ENCODE results near the gene MRPL53.

Gene MRPL53

GRCh38 chr2:74472086-74472944 is at the start of gene MRPL53:
MRPL53 (minus strand) TSS chr2:74472680; CDS start chr2:74472660, 20 bp downstream.
- peaks cover 22% of the 10 kb centered on the region for H3K4me1 Mint-ChIP-seq
- H3K9me3 Mint-ChIP-seq = no peaks in the 10 kb centered on the region
- peak within 1 kb of the TSS; percentile 99 for H3K4me3 Mint-ChIP-seq
- H3K36me3 Mint-ChIP-seq = peaks cover 17% of the 10 kb centered on the region
- peak within 1 kb of the TSS; percentile 98 for H3K27ac Mint-ChIP-seq
- no peaks in the 10 kb centered on the region for H3K27me3 Mint-ChIP-seq

GRCh38 chr2:74516650-74517049 is 44.2 kb upstream of the MRPL53 start:
- H3K4me3 Mint-ChIP-seq = peak overlapping the region; percentile 79
- H3K36me3 Mint-ChIP-seq = peaks cover 6% of the 10 kb centered on the region
- peaks cover 17% of the 10 kb centered on the region for H3K4me1 Mint-ChIP-seq
- peak overlapping the region; percentile 15 for H3K27ac Mint-ChIP-seq
- no peaks in the 10 kb centered on the region for H3K9me3 Mint-ChIP-seq
- peaks cover 57% of the 10 kb centered on the region for H3K27me3 Mint-ChIP-seq

- peaks cover 6% of the 10 kb centered on the region for H3K36me3 Mint-ChIP-seq
- H3K9me3 Mint-ChIP-seq = no peaks in the 10 kb centered on the region
- peaks cover 61% of the 10 kb centered on the region for H3K27me3 Mint-ChIP-seq
- H3K4me3 Mint-ChIP-seq = peak overlapping the region; percentile 79
- H3K4me1 Mint-ChIP-seq = peaks cover 17% of the 10 kb centered on the region
- H3K27ac Mint-ChIP-seq = no peak overlapping the region
Observed at GRCh38 chr2:74515981-74516633, 43.6 kb upstream of the MRPL53 start.

GRCh38 chr2:74515271-74515980 is 42.9 kb upstream of the MRPL53 start:
- peak overlapping the region; percentile 80 for H3K4me3 Mint-ChIP-seq
- H3K4me1 Mint-ChIP-seq = peaks cover 17% of the 10 kb centered on the region
- H3K9me3 Mint-ChIP-seq = no peaks in the 10 kb centered on the region
- no peak overlapping the region for H3K27ac Mint-ChIP-seq
- peaks cover 64% of the 10 kb centered on the region for H3K27me3 Mint-ChIP-seq
- H3K36me3 Mint-ChIP-seq = peaks cover 6% of the 10 kb centered on the region

- Mint-ChIP-seq H3K9me3 (no peaks in the 10 kb centered on the region), H3K27me3 (peaks cover 57% of the 10 kb centered on the region), H3K4me3 (peak within 1 kb of the TSS; percentile 80), H3K27ac (no peak within 1 kb of the TSS), H3K36me3 (peaks cover 6% of the 10 kb centered on the region), H3K4me1 (peaks cover 17% of the 10 kb centered on the region)
Observed at GRCh38 chr2:74514368-74515270, 42.1 kb upstream of the MRPL53 start, which contains the start of gene TLX2. TLX2 (plus strand) TSS chr2:74514450; CDS start chr2:74514807, 357 bp downstream.

GRCh38 chr2:74513605-74514367 is 41.3 kb upstream of the MRPL53 start:
- H3K4me3 Mint-ChIP-seq = peak overlapping the region; percentile 23
- peaks cover 17% of the 10 kb centered on the region for H3K4me1 Mint-ChIP-seq
- peaks cover 6% of the 10 kb centered on the region for H3K36me3 Mint-ChIP-seq
- H3K27me3 Mint-ChIP-seq = peaks cover 53% of the 10 kb centered on the region
- H3K27ac Mint-ChIP-seq = no peak overlapping the region
- no peaks in the 10 kb centered on the region for H3K9me3 Mint-ChIP-seq

- peaks cover 46% of the 10 kb centered on the region for H3K27me3 Mint-ChIP-seq
- H3K36me3 Mint-ChIP-seq = peaks cover 6% of the 10 kb centered on the region
- H3K9me3 Mint-ChIP-seq = no peaks in the 10 kb centered on the region
- H3K4me3 Mint-ChIP-seq = peak overlapping the region; percentile 23
- peaks cover 25% of the 10 kb centered on the region for H3K4me1 Mint-ChIP-seq
- H3K27ac Mint-ChIP-seq = no peak overlapping the region
Observed at GRCh38 chr2:74512744-74513604, 40.5 kb upstream of the MRPL53 start.

GRCh38 chr2:74511104-74511989 is 38.9 kb upstream of the MRPL53 start:
- no peak overlapping the region for H3K4me3 Mint-ChIP-seq
- H3K4me1 Mint-ChIP-seq = peaks cover 31% of the 10 kb centered on the region
- H3K27me3 Mint-ChIP-seq = peaks cover 36% of the 10 kb centered on the region
- H3K27ac Mint-ChIP-seq = no peak overlapping the region
- peaks cover 5% of the 10 kb centered on the region for H3K36me3 Mint-ChIP-seq
- no peaks in the 10 kb centered on the region for H3K9me3 Mint-ChIP-seq

GRCh38 chr2:74510272-74510671 is 37.8 kb upstream of the MRPL53 start:
- Mint-ChIP-seq H3K36me3 (peaks cover 6% of the 10 kb centered on the region), H3K9me3 (no peaks in the 10 kb centered on the region), H3K27ac (no peak overlapping the region), H3K4me3 (no peak overlapping the region), H3K27me3 (peaks cover 33% of the 10 kb centered on the region), H3K4me1 (peaks cover 26% of the 10 kb centered on the region)

- no peaks in the 10 kb centered on the region for H3K9me3 Mint-ChIP-seq
- H3K36me3 Mint-ChIP-seq = peaks cover 18% of the 10 kb centered on the region
- peak overlapping the region; percentile 97 for H3K27ac Mint-ChIP-seq
- H3K4me1 Mint-ChIP-seq = peaks cover 39% of the 10 kb centered on the region
- peaks cover 36% of the 10 kb centered on the region for H3K27me3 Mint-ChIP-seq
- peak overlapping the region; percentile 94 for H3K4me3 Mint-ChIP-seq
Observed at GRCh38 chr2:74507926-74508520, 35.5 kb upstream of the MRPL53 start.

GRCh38 chr2:74507145-74507925 is 34.9 kb upstream of the MRPL53 start, which contains the start of gene PCGF1:
PCGF1 (minus strand) TSS chr2:74507695; CDS start chr2:74507668, 27 bp downstream.
- Mint-ChIP-seq H3K27ac (peak within 1 kb of the TSS; percentile 97), H3K36me3 (peaks cover 18% of the 10 kb centered on the region), H3K4me1 (peaks cover 44% of the 10 kb centered on the region), H3K4me3 (peak within 1 kb of the TSS; percentile 94), H3K9me3 (no peaks in the 10 kb centered on the region), H3K27me3 (peaks cover 36% of the 10 kb centered on the region)

Data from activated naive CD4-positive, alpha-beta T cell treated with anti-CD3 and anti-CD28 coated beads, Interleukin-2, amount 50 U/mL, for 24 hours (primary cell).